Colon (tissue), 2 donors: Measurements from ENCODE around the gene DNMBP.
"Not testable (repeated sequence)": the region's sequence is repeated elsewhere in the genome, so short reads cannot be mapped to it uniquely, and the experiment has no call there.

Source experiments
- FAIRE-seq: peaks from 2 replicates; lab custom pipeline; 2012; peaks lifted over from hg19 to GRCh38; lab: Jason Lieb, UNC
- donor health status: control.
- donor health status: control.

DNMBP gene

DNA sequence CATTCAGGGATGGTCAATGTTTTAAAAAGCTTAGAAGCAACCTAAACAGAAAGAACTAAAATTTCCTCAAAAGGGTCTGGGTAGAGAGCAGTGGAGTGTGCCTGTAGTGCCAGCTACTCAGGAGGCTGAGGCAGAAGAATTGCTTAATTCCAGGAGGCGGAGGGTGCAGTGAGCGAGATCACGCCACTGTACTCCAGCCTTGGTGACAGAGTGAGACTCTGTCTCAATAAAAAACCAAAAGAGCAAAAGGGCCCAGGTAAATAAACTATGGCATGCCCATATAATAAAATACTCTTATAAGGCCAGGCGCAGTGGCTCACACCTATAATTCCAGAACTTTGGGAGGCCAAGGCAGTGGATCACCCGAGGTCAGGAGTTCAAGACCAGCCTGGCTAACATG lies 93.0 kb downstream of the DNMBP start:
- no peak for FAIRE-seq

DNA sequence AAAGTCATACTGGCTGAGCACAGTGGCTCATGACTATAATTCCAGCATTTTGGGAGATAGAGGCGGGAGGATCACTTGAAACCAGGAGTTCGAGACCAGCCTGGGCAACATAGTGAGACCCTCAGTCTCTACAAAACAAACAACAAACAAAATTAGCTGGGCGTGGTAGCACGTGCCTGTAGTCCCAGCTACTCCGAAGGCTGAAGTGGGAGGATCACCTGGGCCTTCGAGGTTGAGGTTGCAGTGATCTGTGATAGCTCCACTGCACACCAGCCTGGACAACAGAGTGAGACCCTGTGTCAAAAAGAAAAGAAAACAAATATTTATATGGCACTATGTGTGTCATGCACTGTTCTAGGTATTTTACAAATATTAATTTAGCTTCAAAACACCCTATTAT lies 94.3 kb downstream of the DNMBP start:
- FAIRE-seq, result no peak

DNA sequence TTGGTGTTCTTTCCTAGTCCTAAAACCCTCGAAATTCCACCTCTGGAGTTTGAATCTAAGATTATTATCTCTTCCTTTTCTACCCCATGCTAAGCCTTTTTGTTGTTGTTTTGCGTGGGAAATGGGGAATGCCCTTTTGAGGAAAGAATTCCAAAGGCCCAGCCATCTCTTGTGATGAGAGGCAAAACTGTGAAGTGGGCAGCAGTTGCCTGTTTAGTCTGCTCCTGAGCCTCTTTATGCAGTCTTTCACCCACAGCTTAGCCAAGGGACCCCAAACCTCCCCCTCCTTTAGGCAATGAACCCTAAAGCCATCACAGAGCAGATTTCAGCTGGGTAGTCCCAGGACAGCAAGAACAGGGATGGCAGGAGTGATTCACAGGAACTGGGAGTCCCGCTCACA lies 95.5 kb downstream of the DNMBP start:
- no peak for FAIRE-seq

- no peak for FAIRE-seq
Measured at GRCh38 chr10:99913831-99914235, 95.9 kb downstream of the DNMBP start.

DNA sequence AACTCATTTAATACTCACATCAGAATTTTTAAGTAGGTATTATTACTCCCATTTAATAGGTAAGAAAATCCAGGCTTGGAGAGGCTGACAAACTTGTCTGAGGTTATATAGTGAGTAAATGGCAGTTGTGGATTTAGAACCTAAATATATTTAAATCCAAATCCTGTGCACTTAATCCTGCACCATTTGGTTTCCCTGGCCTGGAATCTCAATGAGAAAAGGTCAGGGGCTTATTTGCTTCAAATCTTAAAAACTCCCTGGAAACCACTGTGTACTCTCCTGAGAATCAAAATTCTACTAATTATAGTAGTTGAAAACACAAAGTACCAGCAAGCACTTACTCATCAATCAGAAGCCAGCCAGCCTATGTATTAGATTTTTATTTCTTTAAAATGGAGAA lies 97.7 kb downstream of the DNMBP start:
- FAIRE-seq, result no peak

DNA sequence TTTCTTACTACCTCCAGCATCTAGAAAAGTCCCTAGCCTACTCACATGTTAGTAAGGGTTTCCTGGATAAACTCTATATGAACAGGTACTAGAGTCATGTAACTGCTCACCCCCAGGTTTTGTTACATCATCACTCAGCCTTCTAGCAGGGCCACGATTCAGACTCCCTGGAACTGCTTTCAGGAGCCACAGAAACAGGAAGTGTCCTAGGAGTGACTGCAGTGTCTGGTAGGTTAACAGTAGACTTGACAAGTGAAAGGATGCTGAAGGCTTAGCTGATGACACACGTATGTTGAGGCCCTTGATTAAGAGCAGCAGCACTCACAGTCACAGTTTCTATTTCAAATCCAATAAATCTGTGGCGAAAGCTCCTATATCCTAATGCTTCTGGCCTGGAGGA lies 101.2 kb downstream of the DNMBP start:
- FAIRE-seq, result no peak

DNA sequence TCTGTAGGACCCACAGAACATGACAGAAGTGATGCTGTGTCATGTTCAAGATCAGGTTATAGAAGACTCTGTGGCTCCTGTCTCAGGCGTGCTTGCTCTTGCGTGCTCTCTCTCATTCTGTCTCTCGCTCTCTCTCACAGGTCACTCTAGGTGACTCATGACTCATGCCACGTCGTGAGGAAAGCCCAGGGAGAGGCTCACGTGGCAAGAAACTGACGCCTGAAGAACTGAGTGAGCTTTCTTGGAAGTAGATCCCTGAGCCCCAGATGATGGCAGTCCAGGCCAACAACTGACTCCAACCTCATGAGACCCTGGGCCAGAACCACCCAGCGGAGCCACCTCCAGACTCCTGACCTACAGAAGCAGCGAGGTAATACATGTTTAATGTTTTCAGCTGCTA lies 103.3 kb downstream of the DNMBP start:
- FAIRE-seq, result no peak

DNA sequence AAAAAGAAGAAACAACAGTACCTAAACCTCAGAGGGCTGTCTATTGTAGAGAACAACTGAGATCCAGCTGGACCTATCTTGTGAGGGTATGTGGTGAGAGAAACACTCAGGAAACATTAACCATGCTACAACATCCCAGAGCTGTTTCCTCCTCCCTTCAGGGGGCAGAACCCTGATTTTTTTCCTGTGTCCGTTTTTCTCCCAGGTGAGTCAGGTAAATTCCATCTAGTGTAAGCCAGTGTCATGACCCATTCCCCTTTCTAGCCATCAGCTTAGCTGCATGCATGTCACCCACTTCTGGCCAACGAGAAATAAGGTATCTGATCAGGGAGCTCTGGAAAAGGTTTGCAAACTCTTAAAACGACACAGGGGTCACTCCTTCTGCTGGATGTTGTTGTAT lies 103.8 kb downstream of the DNMBP start:
- FAIRE-seq, result no peak

- no peak for FAIRE-seq
Measured at GRCh38 chr10:99895867-99896266, 113.9 kb downstream of the DNMBP start.

DNA sequence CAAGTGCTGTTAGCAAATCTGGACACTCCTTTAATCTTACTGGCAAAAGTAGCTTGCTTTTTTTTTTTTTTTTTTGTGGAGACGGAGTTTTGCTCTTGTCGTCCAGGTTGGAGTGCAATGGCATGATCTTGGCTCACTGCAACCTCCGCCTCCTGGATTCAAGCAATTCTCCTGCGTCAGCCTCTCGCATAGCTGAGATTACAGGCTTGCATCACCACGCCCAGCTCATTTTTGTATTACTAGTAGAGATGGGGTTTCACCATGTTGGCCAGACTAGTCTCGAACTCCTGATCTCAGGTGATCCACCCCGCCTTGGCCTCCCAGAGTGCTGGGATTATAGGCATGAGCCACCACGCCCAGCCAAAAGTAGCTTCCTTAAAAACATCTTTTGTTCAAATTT lies 114.7 kb downstream of the DNMBP start:
- FAIRE-seq, result not testable (repeated sequence)

DNA sequence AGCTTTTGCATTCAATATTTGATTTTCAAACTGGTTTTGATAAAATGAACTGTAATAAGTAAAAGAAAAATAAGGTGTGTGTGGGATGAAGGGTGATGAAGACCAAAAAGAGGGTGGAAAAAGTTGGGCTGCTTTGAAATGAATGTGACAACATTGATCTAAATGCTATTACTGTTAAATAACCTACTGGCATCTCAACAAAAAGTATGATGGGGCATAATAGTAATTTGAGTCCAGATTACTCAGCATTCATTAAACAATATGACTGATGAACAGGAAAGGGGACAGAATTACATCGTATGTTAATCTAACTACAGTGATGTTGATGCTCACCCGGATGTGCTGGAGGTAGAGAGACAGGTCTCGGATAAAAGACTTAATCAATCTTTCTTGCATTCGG lies 115.1 kb downstream of the DNMBP start:
- FAIRE-seq, result no peak

- no peak for FAIRE-seq
Measured at GRCh38 chr10:99888622-99889021, 121.1 kb downstream of the DNMBP start.

DNA sequence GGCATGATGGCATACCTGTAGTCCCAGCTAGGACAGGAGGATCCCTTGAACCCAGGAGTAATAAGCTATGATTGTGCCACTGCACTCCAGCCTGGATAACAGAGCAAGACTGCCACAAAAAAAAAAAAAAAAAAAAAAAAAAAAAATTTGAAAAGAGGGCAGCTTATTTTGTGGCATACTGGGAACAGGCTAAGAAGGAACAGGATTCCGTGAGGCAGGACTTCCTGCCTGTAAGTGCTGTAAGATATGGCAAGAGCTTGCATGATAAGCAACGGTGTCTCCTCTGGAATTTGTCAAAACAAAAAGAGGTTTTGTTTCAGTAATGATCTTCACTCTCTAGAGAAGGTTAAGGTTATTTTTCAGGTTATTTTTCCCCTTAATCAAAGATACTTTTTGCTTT lies 126.2 kb downstream of the DNMBP start:
- no peak for FAIRE-seq

DNA sequence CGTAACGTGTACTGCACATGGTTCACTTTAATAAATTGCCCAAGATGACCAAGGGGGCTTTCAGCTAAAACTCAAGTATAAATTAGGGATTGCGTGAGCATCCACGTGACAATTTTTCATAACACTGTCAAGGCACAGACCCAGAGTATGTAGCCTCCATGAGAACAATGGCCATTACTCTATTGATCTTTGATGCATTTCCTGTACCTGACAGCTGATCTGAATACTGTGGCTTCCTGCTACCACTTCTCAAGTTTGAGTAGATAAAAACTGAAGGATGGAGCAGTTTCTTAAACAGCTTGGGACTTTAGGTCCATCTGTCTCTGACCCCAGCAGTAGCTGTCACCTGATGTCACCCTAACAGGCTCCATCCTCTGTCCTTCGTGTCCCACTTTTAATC lies 128.4 kb downstream of the DNMBP start:
- FAIRE-seq, result no peak

DNA sequence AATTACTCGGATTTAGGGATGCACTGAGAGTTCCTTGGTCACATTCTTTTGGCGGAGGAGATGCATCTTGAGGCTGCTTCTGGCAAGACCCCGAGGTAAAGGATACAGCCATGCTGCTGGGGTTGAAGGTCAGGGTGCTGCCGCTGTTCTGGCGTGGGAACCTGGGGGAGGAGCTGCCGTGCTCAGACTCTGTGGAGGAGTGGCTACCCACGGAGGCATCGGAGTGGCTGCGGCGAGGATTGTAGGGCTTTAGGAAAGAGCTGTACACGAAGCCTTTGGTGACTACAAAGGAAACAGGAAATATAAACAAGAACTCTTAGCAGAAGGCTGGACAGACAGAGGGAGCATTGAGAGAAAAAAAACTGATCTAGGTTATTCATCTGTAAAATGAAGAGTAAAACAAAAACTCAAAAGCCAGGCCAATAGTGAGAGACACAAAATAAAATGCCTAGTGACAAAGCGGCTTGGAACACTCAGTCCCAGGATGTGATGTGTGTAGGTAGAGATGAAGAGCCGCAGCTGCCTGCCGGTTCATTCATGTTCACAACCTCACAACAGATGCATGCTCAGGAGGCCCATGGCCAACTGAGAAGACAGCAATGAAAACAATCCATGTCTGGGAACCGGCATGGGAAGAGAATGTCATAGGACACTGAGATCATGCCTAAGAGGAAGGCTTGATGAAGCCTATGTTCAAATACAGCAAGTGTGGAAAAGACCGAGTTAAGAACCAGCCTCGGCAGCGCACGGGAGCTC lies 129.5 kb downstream of the DNMBP start:
- FAIRE-seq, result no peak

GRCh38 chr10:99875473-99875872 lies 134.3 kb downstream of the DNMBP start:
- no peak for FAIRE-seq

GRCh38 chr10:99874341-99875085 lies 135.2 kb downstream of the DNMBP start:
- FAIRE-seq, result no peak

DNA sequence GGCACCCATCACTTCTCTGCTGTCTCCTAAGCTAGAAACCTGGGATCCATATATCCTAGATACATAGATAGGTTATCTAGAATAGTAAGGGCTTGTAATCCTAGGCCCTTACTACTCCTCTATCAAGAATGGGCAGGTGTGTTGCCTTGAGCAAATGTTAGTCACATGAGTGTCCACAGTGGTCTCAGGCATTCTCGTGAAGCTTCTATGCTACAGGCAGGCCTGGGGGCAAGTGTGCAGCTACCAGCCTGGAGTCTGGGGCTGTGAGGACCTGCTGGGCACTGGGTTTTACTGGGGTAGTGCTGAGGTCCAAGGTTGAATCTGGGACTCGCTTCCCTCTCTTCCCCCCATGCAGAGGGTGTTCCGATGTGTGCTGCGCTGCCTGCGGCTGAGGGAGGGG lies 135.9 kb downstream of the DNMBP start:
- FAIRE-seq, result no peak

- no peak for FAIRE-seq
Measured at GRCh38 chr10:99872367-99873162, 137.2 kb downstream of the DNMBP start.

GRCh38 chr10:99870123-99870730 lies 139.5 kb downstream of the DNMBP start:
- no peak for FAIRE-seq

DNA sequence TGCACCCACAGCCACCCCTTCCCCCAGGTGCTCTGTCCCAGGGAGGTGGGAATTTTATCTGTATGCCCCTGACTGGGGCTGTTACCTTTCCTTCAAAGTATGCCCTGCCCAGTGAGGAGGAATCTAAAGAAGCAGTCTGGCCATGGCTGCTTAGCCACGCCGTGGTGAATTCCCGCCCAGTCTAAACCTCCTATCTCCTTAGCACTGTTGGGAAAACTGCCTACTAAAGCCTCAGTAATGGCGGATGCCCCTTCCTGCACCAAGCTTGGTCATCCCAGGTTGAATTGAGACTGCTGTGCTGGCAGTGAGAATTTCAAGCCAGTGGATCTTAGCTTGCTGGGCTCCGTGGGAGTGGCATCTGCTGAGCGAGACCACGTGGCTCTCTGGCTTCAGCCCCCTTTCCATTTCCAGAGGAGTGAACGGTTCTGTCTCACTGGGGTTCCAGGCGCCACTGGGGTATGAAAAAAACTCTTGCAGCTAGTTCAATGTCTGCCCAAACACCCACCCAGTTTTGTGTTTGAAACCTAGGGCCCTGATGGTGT lies 140.1 kb downstream of the DNMBP start:
- FAIRE-seq, result no peak

DNA sequence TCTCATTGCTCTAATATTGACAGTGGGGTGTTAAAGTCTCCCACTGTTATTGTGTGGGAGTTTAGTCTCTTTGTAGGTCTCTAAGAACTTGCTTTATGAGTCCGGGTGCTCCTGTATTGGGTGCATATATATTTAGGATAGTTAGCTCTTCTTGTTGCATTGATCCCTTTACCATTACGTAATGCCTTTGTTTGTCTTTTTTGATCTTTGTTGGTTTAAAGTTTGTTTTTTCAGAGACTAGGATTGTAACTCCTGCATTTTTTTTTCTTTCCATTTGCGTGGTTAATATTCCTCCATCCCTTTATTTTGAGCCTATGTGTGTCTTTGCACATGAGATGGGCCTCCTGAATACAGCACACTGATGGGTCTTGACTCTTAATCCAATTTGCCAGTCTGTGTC lies 142.5 kb downstream of the DNMBP start:
- not testable (repeated sequence) for FAIRE-seq
